Brain microvascular endothelial cell (primary cell): ENCODE results near the gene CATSPERE.
"Not testable (repeated sequence)": the region's sequence is repeated elsewhere in the genome, so short reads cannot be mapped to it uniquely, and the experiment has no call there.

ENCODE experiments used
- DNase-seq: peaks from one replicate; pipeline ENCODE4 v3.0.0-alpha.2; 2020
- H3K27ac ChIP-seq: fragments of 250-450 bp; sonication (Bioruptor Pico); 2 replicates; pipeline ENCODE4 v1.5.1; 2020; ENCODE audit warnings: mild to moderate bottlenecking, moderate library complexity
- H3K27me3 ChIP-seq: fragments of 250-450 bp; sonication (Bioruptor Pico); replicated peaks from 2 replicates; pipeline ENCODE4 v1.5.1; 2020; ENCODE audit warnings: mild to moderate bottlenecking
- H3K36me3 ChIP-seq: fragments of 250-450 bp; sonication (Bioruptor Pico); replicated peaks from 2 replicates; pipeline ENCODE4 v1.5.1; 2020; ENCODE audit warnings: mild to moderate bottlenecking
- H3K4me3 ChIP-seq: 2 replicates; pipeline ENCODE4 v1.5.1; 2011; ENCODE audit warnings: low read depth, mild to moderate bottlenecking, control low read depth, low read length, moderate library complexity
- CTCF ChIP-seq: IDR thresholded peaks from 2 replicates; pipeline ENCODE4 v1.5.1; 2011; ENCODE audit warnings: low read depth, mild to moderate bottlenecking, moderate library complexity, low read length, control low read depth, inconsistent platforms; ENCODE audit errors: missing control alignments
- in situ Hi-C: cut with HindIII; loops from 2 replicates; pipeline ENCODE4 v1.10.0; 2017; ENCODE audit warnings: low sequenced_read_pairs, low pct_ligation_motif_present

The CATSPERE gene

GRCh38 chr1:244667797-244668196 is 206.7 kb downstream of the CATSPERE start:
- DNase-seq = no peak
- in situ Hi-C loops = no loop called here

GRCh38 chr1:244672946-244673682 is 212.0 kb downstream of the CATSPERE start:
- Histone ChIP-seq H3K4me3 (no peak overlapping the region), H3K36me3 (no peaks in the 10 kb centered on the region), H3K27ac (peak overlapping the region; percentile 15), H3K27me3 (no peaks in the 10 kb centered on the region)
- peak; percentile 34 for DNase-seq
- in situ Hi-C loops = no loop called here
- no peak for TF ChIP-seq CTCF

More at GRCh38 chr1:244667797-244668196, 206.7 kb downstream of the CATSPERE start:
- Histone ChIP-seq H3K27me3 (no peaks in the 10 kb centered on the region), H3K4me3 (no peak overlapping the region), H3K36me3 (no peaks in the 10 kb centered on the region), H3K27ac (no peak overlapping the region)
- no peak for TF ChIP-seq CTCF

- TF ChIP-seq CTCF = no peak
- Histone ChIP-seq H3K27ac (peak overlapping the region; percentile 4), H3K27me3 (no peaks in the 10 kb centered on the region), H3K4me3 (no peak overlapping the region), H3K36me3 (no peaks in the 10 kb centered on the region)
- in situ Hi-C loops = no loop called here
- peak; percentile 32 for DNase-seq
Measured at GRCh38 chr1:244674446-244674845, 213.4 kb downstream of the CATSPERE start.

GRCh38 chr1:244675167-244675566 is 214.1 kb downstream of the CATSPERE start:
- DNase-seq = no peak
- H3K36me3 ChIP-seq = no peaks in the 10 kb centered on the region
- no peak overlapping the region for H3K4me3 ChIP-seq
- in situ Hi-C loops = no loop called here
- no peaks in the 10 kb centered on the region for H3K27me3 ChIP-seq
- TF ChIP-seq CTCF = no peak
- no peak overlapping the region for H3K27ac ChIP-seq

GRCh38 chr1:244678697-244679096 is 217.6 kb downstream of the CATSPERE start:
- H3K4me3 ChIP-seq = no peak overlapping the region
- in situ Hi-C loops = no loop called here
- no peaks in the 10 kb centered on the region for H3K27me3 ChIP-seq
- TF ChIP-seq CTCF = no peak
- H3K27ac ChIP-seq = no peak overlapping the region
- H3K36me3 ChIP-seq = no peaks in the 10 kb centered on the region
- DNase-seq = no peak

GRCh38 chr1:244680667-244681066 is 219.6 kb downstream of the CATSPERE start:
- in situ Hi-C loops = no loop called here
- Histone ChIP-seq H3K27ac (no peak overlapping the region), H3K4me3 (no peak overlapping the region), H3K36me3 (no peaks in the 10 kb centered on the region), H3K27me3 (no peaks in the 10 kb centered on the region)
- TF ChIP-seq CTCF = no peak
- DNase-seq = no peak

- H3K27me3 ChIP-seq, in situ Hi-C loops, H3K27ac ChIP-seq, DNase-seq, H3K36me3 ChIP-seq, H3K4me3 ChIP-seq: not testable (repeated sequence)
Measured at GRCh38 chr1:244682087-244682486, 221.0 kb downstream of the CATSPERE start.
